ENCODE results near the gene ZNF746. TPM values are rescaled to one million over a fixed set of nuclear protein-coding genes. Genes with fewer than 3 reads are reported as not detected.

Gene ZNF746
- total and polyA plus RNA-seq, 9 of the 15 experiments (the other 6 are each of a cell fraction or from before 2014, with no cell fraction given) = 1.7 to 31.6 (median 13.3) TPM

GRCh38 chr7:149459540-149460452 is 37.8 kb downstream of the ZNF746 start (continued):
- no peak for TF ChIP-seq ARID4B (CRISPR knock-in tag; IDR thresholded peaks at IDR 0.05)
- no peak for TF ChIP-seq ZNF785 (CRISPR knock-in tag; IDR thresholded peaks at IDR 0.05)
- no peak for TF ChIP-seq PKNOX1 (IDR thresholded peaks at IDR 0.05)
- peak; percentile 24 to 83 for TF ChIP-seq E2F6 (IDR thresholded peaks at IDR 0.05; ENCODE audit: borderline replicate concordance in 1 of 2, extremely low read depth in 1 of 2, insufficient read depth in 1 of 2, insufficient read length in 1 of 2, low read depth in 1 of 2, low read length in 1 of 2, poor library complexity in 1 of 2, severe bottlenecking in 1 of 2)
- TF ChIP-seq ZFX (CRISPR knock-in tag; IDR thresholded peaks at IDR 0.05) = peak; percentile 75
- TF ChIP-seq TEAD4 (IDR thresholded peaks at IDR 0.05; ENCODE audit: low read length) = no peak
- no peak for TF ChIP-seq TEAD4 (CRISPR knock-in tag; IDR thresholded peaks at IDR 0.05; ENCODE audit: borderline replicate concordance)
- TF ChIP-seq, protein P1, sequence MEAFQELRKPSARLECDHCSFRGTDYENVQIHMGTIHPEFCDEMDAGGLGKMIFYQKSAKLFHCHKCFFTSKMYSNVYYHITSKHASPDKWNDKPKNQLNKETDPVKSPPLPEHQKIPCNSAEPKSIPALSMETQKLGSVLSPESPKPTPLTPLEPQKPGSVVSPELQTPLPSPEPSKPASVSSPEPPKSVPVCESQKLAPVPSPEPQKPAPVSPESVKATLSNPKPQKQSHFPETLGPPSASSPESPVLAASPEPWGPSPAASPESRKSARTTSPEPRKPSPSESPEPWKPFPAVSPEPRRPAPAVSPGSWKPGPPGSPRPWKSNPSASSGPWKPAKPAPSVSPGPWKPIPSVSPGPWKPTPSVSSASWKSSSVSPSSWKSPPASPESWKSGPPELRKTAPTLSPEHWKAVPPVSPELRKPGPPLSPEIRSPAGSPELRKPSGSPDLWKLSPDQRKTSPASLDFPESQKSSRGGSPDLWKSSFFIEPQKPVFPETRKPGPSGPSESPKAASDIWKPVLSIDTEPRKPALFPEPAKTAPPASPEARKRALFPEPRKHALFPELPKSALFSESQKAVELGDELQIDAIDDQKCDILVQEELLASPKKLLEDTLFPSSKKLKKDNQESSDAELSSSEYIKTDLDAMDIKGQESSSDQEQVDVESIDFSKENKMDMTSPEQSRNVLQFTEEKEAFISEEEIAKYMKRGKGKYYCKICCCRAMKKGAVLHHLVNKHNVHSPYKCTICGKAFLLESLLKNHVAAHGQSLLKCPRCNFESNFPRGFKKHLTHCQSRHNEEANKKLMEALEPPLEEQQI (IDR thresholded peaks at IDR 0.05) = no peak

Measured in K562 (cell line).